ENCODE measurements around the gene SH3BP5. TPM values are rescaled to one million over a fixed set of nuclear protein-coding genes. Genes with fewer than 3 reads are reported as not detected.

The SH3BP5 gene
- total and polyA plus RNA-seq, 4 donors: 50.3 to 76.6 (median 67.3) TPM

- DNase-seq (no peak), ATAC-seq (ENCODE audit: insufficient read depth, low FRiP score) (no peak)
- Histone ChIP-seq H3K4me3 (no peak overlapping the region), H3K27ac (ENCODE audit: low read depth in 1 of 2, low read length in 1 of 2) (peak overlapping the region in 1 of 2 donors; percentile 17), H3K9me3 (ENCODE audit: control insufficient read depth in 4 of 4, insufficient read depth in 3 of 4, low read length in 3 of 4) (no peaks in the 10 kb centered on the region), H3K9ac (ENCODE audit: insufficient read depth in 1 of 2, low read length in 2 of 2) (no peak overlapping the region), H3K36me3 (ENCODE audit: control insufficient read depth in 4 of 4, insufficient read depth in 4 of 4, low read length in 4 of 4) (peaks cover 0 to 6% (median 0%) of the 10 kb centered on the region in 4 donors), H3K4me1 (ENCODE audit: control insufficient read depth in 5 of 5, insufficient read depth in 5 of 5, low read length in 5 of 5) (peaks cover 3 to 36% (median 15%) of the 10 kb centered on the region in 5 donors), H3K27me3 (ENCODE audit: control insufficient read depth in 3 of 3, insufficient read depth in 3 of 3, low read length in 2 of 3) (no peaks in the 10 kb centered on the region)
- TF ChIP-seq, protein P1, sequence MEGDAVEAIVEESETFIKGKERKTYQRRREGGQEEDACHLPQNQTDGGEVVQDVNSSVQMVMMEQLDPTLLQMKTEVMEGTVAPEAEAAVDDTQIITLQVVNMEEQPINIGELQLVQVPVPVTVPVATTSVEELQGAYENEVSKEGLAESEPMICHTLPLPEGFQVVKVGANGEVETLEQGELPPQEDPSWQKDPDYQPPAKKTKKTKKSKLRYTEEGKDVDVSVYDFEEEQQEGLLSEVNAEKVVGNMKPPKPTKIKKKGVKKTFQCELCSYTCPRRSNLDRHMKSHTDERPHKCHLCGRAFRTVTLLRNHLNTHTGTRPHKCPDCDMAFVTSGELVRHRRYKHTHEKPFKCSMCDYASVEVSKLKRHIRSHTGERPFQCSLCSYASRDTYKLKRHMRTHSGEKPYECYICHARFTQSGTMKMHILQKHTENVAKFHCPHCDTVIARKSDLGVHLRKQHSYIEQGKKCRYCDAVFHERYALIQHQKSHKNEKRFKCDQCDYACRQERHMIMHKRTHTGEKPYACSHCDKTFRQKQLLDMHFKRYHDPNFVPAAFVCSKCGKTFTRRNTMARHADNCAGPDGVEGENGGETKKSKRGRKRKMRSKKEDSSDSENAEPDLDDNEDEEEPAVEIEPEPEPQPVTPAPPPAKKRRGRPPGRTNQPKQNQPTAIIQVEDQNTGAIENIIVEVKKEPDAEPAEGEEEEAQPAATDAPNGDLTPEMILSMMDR (IDR thresholded peaks at IDR 0.05; ENCODE audit: control extremely low read depth, extremely low read depth): no peak
- 85 to 86% methylated on average over 2 of the region's 2 CpGs for WGBS, 2 donors
Measured at GRCh38 chr3:15326673-15327072, 5.7 kb downstream of the SH3BP5 start.

- Histone ChIP-seq H3K9me3 (ENCODE audit: control insufficient read depth in 4 of 4, insufficient read depth in 3 of 4, low read length in 3 of 4) (no peaks in the 10 kb centered on the region), H3K27me3 (ENCODE audit: control insufficient read depth in 3 of 3, insufficient read depth in 3 of 3, low read length in 2 of 3) (no peaks in the 10 kb centered on the region), H3K4me3 (no peak overlapping the region), H3K36me3 (ENCODE audit: control insufficient read depth in 4 of 4, insufficient read depth in 4 of 4, low read length in 4 of 4) (peaks cover 0 to 6% (median 0%) of the 10 kb centered on the region in 4 donors), H3K27ac (ENCODE audit: low read depth in 1 of 2, low read length in 1 of 2) (peak overlapping the region in 1 of 2 donors; percentile 28), H3K9ac (ENCODE audit: insufficient read depth in 1 of 2, low read length in 2 of 2) (no peak overlapping the region), H3K4me1 (ENCODE audit: control insufficient read depth in 5 of 5, insufficient read depth in 5 of 5, low read length in 5 of 5) (peaks cover 3 to 37% (median 21%) of the 10 kb centered on the region in 5 donors)
- ATAC-seq (ENCODE audit: insufficient read depth, low FRiP score) (no peak), DNase-seq (no peak)
- WGBS, 2 donors: 58 to 62% methylated on average over 3 of the region's 3 CpGs
- TF ChIP-seq, protein P1 (IDR thresholded peaks at IDR 0.05; ENCODE audit: control extremely low read depth, extremely low read depth): no peak
Measured at GRCh38 chr3:15326037-15326436, 6.3 kb downstream of the SH3BP5 start.

GRCh38 chr3:15325228-15325627 is 7.2 kb downstream of the SH3BP5 start:
- H3K36me3 ChIP-seq (ENCODE audit: control insufficient read depth in 4 of 4, insufficient read depth in 4 of 4, low read length in 4 of 4): peaks cover 0 to 6% (median 0%) of the 10 kb centered on the region in 4 donors
- TF ChIP-seq, protein P1 (IDR thresholded peaks at IDR 0.05; ENCODE audit: control extremely low read depth, extremely low read depth): no peak
- no peak overlapping the region for H3K9ac ChIP-seq (ENCODE audit: insufficient read depth in 1 of 2, low read length in 2 of 2)
- DNase-seq (peak in 2 of 3 donors; percentile 33 to 43), ATAC-seq (ENCODE audit: insufficient read depth, low FRiP score) (no peak)
- peaks cover 9 to 39% (median 26%) of the 10 kb centered on the region in 5 donors for H3K4me1 ChIP-seq (ENCODE audit: control insufficient read depth in 5 of 5, insufficient read depth in 5 of 5, low read length in 5 of 5)
- peak overlapping the region; percentile 16 for H3K4me3 ChIP-seq
- WGBS, 2 donors: 78 to 88% methylated on average over 4 of the region's 4 CpGs
- H3K27me3 ChIP-seq (ENCODE audit: control insufficient read depth in 3 of 3, insufficient read depth in 3 of 3, low read length in 2 of 3): no peaks in the 10 kb centered on the region
- no peaks in the 10 kb centered on the region for H3K9me3 ChIP-seq (ENCODE audit: control insufficient read depth in 4 of 4, insufficient read depth in 3 of 4, low read length in 3 of 4)
- peak overlapping the region in 1 of 2 donors; percentile 24 for H3K27ac ChIP-seq (ENCODE audit: low read depth in 1 of 2, low read length in 1 of 2)

- Histone ChIP-seq H3K4me1 (ENCODE audit: control insufficient read depth in 5 of 5, insufficient read depth in 5 of 5, low read length in 5 of 5) (peaks cover 16 to 39% (median 30%) of the 10 kb centered on the region in 5 donors), H3K27ac (ENCODE audit: low read depth in 1 of 2, low read length in 1 of 2) (peak overlapping the region in 1 of 2 donors; percentile 39), H3K9me3 (ENCODE audit: control insufficient read depth in 4 of 4, insufficient read depth in 3 of 4, low read length in 3 of 4) (no peaks in the 10 kb centered on the region), H3K9ac (ENCODE audit: insufficient read depth in 1 of 2, low read length in 2 of 2) (no peak overlapping the region), H3K4me3 (no peak overlapping the region), H3K27me3 (ENCODE audit: control insufficient read depth in 3 of 3, insufficient read depth in 3 of 3, low read length in 2 of 3) (no peaks in the 10 kb centered on the region), H3K36me3 (ENCODE audit: control insufficient read depth in 4 of 4, insufficient read depth in 4 of 4, low read length in 4 of 4) (peaks cover 0 to 6% (median 0%) of the 10 kb centered on the region in 4 donors)
- DNase-seq (no peak), ATAC-seq (ENCODE audit: insufficient read depth, low FRiP score) (no peak)
- WGBS, 2 donors: 48 to 72% methylated on average over 7 of the region's 7 CpGs
- TF ChIP-seq, protein P1 (IDR thresholded peaks at IDR 0.05; ENCODE audit: control extremely low read depth, extremely low read depth): no peak
Measured at GRCh38 chr3:15324379-15324808, 8.0 kb downstream of the SH3BP5 start.
